GM12878 (cell line): ENCODE results near the gene MAGEA9. TPM values are rescaled to one million over a fixed set of nuclear protein-coding genes. Genes with fewer than 3 reads are reported as not detected.

Experiments used
- CEBPZ ChIP-seq: fragments of 150-350 bp; IDR thresholded peaks from 2 replicates; pipeline ENCODE4 v1.6.1; 2016; ENCODE audit warnings: low read depth, low read length
- DPF2 ChIP-seq: fragments of 450-650 bp; IDR thresholded peaks from 2 replicates; pipeline ENCODE4 v1.6.1; 2017; ENCODE audit warnings: mild to moderate bottlenecking
- E4F1 ChIP-seq: fragments of 450-650 bp; IDR thresholded peaks from 2 replicates; pipeline ENCODE4 v1.6.1; 2018; ENCODE audit warnings: borderline replicate concordance, mild to moderate bottlenecking; ENCODE audit not compliant: partially characterized antibody
- EP300 ChIP-seq, 2 experiments: fragments of 150-350 bp in 1 of 2; IDR thresholded peaks; 2 replicates each; pipeline ENCODE4 v1.6.1; 2011 to 2012; ENCODE audit warnings: low read depth in 2 of 2, low read length in 2 of 2, borderline replicate concordance in 1 of 2, improper control_type of control experiment in 1 of 2, inconsistent platforms in 1 of 2; ENCODE audit not compliant: control insufficient read depth in 1 of 2
- ESRRA ChIP-seq: IDR thresholded peaks from 2 replicates; pipeline ENCODE4 v1.6.1; 2012; ENCODE audit warnings: mild to moderate bottlenecking, low read length, improper control_type of control experiment
- NFXL1 ChIP-seq: fragments of 450-650 bp; IDR thresholded peaks from 2 replicates; pipeline ENCODE4 v1.6.1; 2017; ENCODE audit warnings: antibody characterized with exemption, mild to moderate bottlenecking, borderline replicate concordance
- NKRF ChIP-seq: fragments of 450-650 bp; conservative IDR thresholded peaks from 2 replicates; pipeline ENCODE4 v1.6.1; 2017; ENCODE audit warnings: mild to moderate bottlenecking, moderate library complexity
- PAX5 ChIP-seq: IDR thresholded peaks from 2 replicates; pipeline ENCODE4 v1.6.1; 2011; ENCODE audit warnings: low read depth, low read length, borderline replicate concordance
- REST ChIP-seq: IDR thresholded peaks from 2 replicates; pipeline ENCODE4 v1.6.1; 2012; ENCODE audit warnings: mild to moderate bottlenecking, low read depth, low read length
- SP1 ChIP-seq: IDR thresholded peaks from one replicate; pipeline ENCODE4 v1.6.1; 2011; ENCODE audit warnings: low read depth, low read length
- ZNF687 ChIP-seq: fragments of 450-650 bp; IDR thresholded peaks from 2 replicates; pipeline ENCODE4 v1.6.1; 2017; ENCODE audit warnings: mild to moderate bottlenecking, moderate library complexity
- polyA plus RNA-seq, 11 experiments: library from polyadenylated mRNA; depleted of rRNA in 4 of 11; unstranded in 6 of 11; stranded (reverse) in 5 of 11; fragments of >200 nt; fragmentation: Nextera tagmentation in 4 of 11; fragmentation: Illumina TruSeq in 1 of 11; extraction: Ambion mirVana in 4 of 11; extraction: Trizol in 1 of 11; gene quantifications; 1 replicate in 1 of 11; 2 replicates in 10 of 11; pipeline versions ENCODE4 v1.2.1 to v1.2.3, GENCODE V29; 2011 to 2016; ENCODE audit warnings: inconsistent platforms in 2 of 11, missing spikeins in 2 of 11, low read depth in 1 of 11
- total RNA-seq, 4 experiments: library from RNA; depleted of rRNA in 3 of 4; stranded (reverse); fragments of >200 nt in 3 of 4; fragmentation: Illumina TruSeq in 1 of 4; extraction: Trizol in 1 of 4; gene quantifications; 2 replicates each; pipeline versions ENCODE4 v1.2.1 to v1.2.3, GENCODE V29; 2013 to 2021

The MAGEA9 gene
- total and polyA plus RNA-seq, 10 of the 15 experiments (the other 5 are each of a cell fraction or from before 2014, with no cell fraction given): not detected

GRCh38 chrX:149829751-149830191, 48.0 kb downstream of the MAGEA9 start (continued):
- TF ChIP-seq NKRF (no peak), NFXL1 (no peak), ESRRA (no peak), ZNF687 (no peak), E4F1 (no peak), EP300 (IDR thresholded peaks at IDR 0.05; ENCODE audit: borderline replicate concordance in 1 of 2, control insufficient read depth in 1 of 2, low read depth in 2 of 2, low read length in 2 of 2) (0 out of 4 replicates have a peak, but pooled peaks of 1 of the 2 experiments have one; percentile 12), PAX5 (no peak; the same call in 1 of the 2 replicates), DPF2 (no peak), CEBPZ (no peak), REST (no peak), SP1 (no peak)
